Measurements from ENCODE around the gene OLFML2B.
"Not testable (repeated sequence)": the region's sequence is repeated elsewhere in the genome, so short reads cannot be mapped to it uniquely, and the experiment has no call there.

OLFML2B gene

DNA sequence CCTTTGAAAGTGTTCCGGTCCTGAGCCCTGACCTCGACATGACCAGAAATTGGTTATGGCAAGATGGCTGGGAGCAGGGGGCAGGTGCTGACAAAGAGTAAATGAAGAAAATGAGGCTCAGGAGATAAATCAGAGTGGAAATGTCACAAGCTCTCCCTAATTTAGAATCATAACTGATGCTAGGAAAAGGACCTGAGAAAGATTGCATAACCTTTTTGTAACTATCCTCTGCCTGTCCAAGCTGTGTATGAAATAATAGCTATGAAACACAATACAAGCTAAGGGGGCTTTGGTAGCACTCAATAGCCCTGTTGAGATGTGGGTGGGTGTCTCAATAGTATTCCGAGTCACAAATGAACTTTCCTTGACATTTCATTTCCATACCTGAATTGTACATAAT, 32.9 kb upstream of the OLFML2B start:
- POLR2A ChIA-PET (ENCODE audit: low non-redundant PET): no interaction called here
- TF ChIP-seq, protein P1, sequence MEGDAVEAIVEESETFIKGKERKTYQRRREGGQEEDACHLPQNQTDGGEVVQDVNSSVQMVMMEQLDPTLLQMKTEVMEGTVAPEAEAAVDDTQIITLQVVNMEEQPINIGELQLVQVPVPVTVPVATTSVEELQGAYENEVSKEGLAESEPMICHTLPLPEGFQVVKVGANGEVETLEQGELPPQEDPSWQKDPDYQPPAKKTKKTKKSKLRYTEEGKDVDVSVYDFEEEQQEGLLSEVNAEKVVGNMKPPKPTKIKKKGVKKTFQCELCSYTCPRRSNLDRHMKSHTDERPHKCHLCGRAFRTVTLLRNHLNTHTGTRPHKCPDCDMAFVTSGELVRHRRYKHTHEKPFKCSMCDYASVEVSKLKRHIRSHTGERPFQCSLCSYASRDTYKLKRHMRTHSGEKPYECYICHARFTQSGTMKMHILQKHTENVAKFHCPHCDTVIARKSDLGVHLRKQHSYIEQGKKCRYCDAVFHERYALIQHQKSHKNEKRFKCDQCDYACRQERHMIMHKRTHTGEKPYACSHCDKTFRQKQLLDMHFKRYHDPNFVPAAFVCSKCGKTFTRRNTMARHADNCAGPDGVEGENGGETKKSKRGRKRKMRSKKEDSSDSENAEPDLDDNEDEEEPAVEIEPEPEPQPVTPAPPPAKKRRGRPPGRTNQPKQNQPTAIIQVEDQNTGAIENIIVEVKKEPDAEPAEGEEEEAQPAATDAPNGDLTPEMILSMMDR (conservative IDR thresholded peaks at IDR 0.05; ENCODE audit: low read depth): no peak
- no peak for DNase-seq (ENCODE audit: low spot score)
- H3K27ac ChIP-seq: no peak overlapping the region
- CTCF ChIA-PET: interaction anchor here (0.5 to 2.0 kb wide), 28 partner anchors 10 to 838 kb away, joined by 3 to 13 read pairs (median 3); partner anchors contain the start of genes C1orf226 and NOS1AP

DNA sequence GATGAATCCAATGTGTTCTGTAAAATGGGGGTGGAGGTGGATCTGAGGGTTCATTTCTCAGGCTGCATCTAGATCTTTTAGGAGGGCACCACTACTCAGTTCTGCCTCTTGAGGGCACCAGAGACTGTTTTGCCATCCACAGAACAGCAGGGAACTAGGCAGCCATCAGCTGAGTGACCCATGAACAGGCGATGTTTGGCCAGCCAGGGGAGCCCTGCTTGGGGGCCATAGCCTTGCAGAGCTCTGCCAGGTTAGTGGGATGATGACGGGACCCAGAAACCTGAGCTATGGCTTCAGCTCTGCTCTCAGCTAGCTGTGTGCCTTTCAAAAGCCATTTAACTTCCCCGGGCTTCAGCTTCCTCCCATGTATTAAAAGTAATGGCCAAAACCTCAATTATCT, 32.4 kb upstream of the OLFML2B start:
- POLR2A ChIA-PET (ENCODE audit: low non-redundant PET): no interaction called here
- TF ChIP-seq, protein P1 (conservative IDR thresholded peaks at IDR 0.05; ENCODE audit: low read depth): peak; percentile 88
- H3K27ac ChIP-seq: no peak overlapping the region
- CTCF ChIA-PET: interaction anchor here (0.5 to 2.0 kb wide), 33 partner anchors 11 to 1048 kb away, joined by 3 to 13 read pairs (median 3); partner anchors contain the start of genes C1orf226 and NOS1AP
- peak; percentile 70 for DNase-seq (ENCODE audit: low spot score)

DNA sequence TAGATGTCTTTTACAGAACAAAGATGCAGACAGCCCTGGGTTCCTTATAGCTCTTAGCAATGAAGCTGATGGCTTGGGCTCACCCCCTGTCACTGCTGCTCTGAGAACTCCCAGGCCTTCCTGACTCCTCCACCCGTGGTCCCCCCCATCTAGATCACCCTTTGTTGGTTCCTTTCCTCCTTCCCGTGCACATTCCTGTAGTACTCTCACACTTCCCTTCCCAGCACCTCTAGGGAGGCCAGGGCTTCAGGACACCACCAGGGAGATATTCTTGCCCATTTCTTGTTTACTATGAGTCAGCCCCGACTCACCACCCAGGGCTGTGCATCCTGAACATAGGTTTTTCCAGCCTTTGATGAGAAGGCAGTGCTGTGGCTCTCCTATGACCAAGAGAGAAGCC, 31.4 kb upstream of the OLFML2B start:
- ChIA-PET CTCF (interaction anchor here (0.5 to 2.0 kb wide), 8 partner anchors 11 to 484 kb away, joined by 3 to 13 read pairs (median 6); no protein-coding TSS in a partner anchor), POLR2A (ENCODE audit: low non-redundant PET) (no interaction called here)
- H3K27ac ChIP-seq: no peak overlapping the region
- peak; percentile 85 for DNase-seq (ENCODE audit: low spot score)
- TF ChIP-seq, protein P1 (conservative IDR thresholded peaks at IDR 0.05; ENCODE audit: low read depth): no peak

DNA sequence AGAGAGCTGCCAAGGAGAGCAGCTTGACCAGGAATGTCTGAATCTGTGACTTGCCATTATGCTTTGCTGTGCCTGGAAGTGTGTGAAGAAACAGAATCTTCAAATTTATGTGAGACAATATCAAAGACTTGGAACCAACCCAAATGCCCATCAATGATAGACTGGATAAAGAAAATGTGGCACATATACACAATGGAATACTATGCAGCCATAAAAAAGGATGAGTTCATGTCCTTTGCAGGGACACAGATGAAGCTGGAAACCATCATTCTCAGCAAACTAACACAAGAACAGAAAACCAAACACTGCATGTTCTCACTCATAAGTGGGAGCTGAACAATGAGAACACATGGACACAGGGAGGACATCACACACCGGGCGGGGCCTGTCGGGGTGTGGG, 30.3 kb upstream of the OLFML2B start:
- POLR2A ChIA-PET (ENCODE audit: low non-redundant PET); CTCF ChIA-PET: not testable (repeated sequence)

DNA sequence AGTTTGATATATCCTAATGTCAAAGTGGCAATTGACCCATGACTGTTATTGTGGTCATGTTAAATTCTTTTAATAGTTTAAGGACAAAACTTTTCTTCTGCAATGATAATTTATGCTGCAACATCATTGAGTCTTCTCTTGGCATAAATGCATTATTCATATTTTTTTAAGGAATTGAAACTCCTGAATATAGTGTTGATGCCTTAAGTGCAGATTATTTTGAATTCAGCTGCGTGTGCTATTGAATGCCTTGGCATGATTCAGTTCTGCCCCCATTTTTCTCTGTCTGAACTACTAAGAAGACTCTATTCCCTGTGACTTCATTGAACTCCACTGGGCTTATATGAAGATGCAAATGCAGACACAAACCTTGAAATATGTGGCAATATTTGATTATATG, 23.3 kb upstream of the OLFML2B start:
- ChIA-PET POLR2A (ENCODE audit: low non-redundant PET) (no interaction called here), CTCF (no interaction called here)
- TF ChIP-seq, protein P1 (conservative IDR thresholded peaks at IDR 0.05; ENCODE audit: low read depth): no peak
- no peak for DNase-seq (ENCODE audit: low spot score)
- H3K27ac ChIP-seq: no peak overlapping the region

More for the DNA sequence above, 30.3 kb upstream of the OLFML2B start:
- H3K27ac ChIP-seq; DNase-seq (ENCODE audit: low spot score): not testable (repeated sequence)

DNA sequence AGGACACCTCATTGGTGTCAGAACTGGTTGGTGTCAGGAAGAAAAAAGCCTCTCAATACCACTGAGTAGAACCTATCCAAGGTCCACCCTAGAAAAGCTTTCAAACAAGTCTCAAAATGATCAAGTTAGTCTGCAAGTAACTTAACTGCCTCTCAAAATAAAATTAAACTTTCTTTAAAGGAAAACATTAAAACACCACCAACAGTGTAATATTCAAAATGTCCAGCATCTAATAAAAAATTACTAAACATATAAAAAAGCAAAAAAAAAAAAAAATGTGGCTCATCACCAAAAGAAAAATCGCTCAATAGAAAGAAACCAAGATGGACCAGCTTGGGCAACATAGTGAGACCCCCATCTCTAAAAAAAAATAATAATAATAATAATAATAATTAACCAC, 18.7 kb upstream of the OLFML2B start:
- TF ChIP-seq, protein P1 (conservative IDR thresholded peaks at IDR 0.05; ENCODE audit: low read depth): no peak
- CTCF ChIA-PET: interaction anchor here (0.6 kb wide), 1 partner anchor 137 kb away, joined by 6 read pairs; no protein-coding TSS in a partner anchor
- POLR2A ChIA-PET (ENCODE audit: low non-redundant PET): interaction anchor here (0.7 kb wide), 1 partner anchor 78 kb away, joined by 3 read pairs; no protein-coding TSS in a partner anchor
- H3K27ac ChIP-seq: no peak overlapping the region
- DNase-seq (ENCODE audit: low spot score): no peak

DNA sequence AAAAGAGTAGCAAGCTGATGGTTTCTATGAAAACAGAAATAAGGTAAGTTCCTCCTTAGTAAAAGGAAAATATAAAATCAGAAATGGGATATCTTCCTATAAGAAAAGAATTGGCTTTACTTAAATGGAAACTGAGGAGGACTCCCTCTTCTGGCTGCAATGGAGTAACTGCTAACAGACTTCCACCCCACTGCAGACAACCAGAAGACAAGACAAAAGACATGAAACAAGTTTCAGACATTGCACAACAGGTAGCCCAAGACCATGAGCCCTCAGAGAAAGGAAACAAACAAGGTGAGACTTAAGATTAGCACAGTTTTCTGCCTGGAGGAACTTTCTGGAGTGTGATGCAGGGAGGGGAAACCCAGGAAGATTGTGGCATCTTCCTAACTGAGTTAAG, 17.0 kb upstream of the OLFML2B start:
- TF ChIP-seq, protein P1 (conservative IDR thresholded peaks at IDR 0.05; ENCODE audit: low read depth): peak; percentile 20; the same call in 1 of the 2 replicates
- H3K27ac ChIP-seq: no peak overlapping the region
- ChIA-PET POLR2A (ENCODE audit: low non-redundant PET) (no interaction called here), CTCF (no interaction called here)
- no peak for DNase-seq (ENCODE audit: low spot score)
